Adrenal gland (tissue), 12 donors: Measurements from ENCODE around the gene CHST11. TPM values are rescaled to one million over a fixed set of nuclear protein-coding genes. Genes with fewer than 3 reads are reported as not detected.

Source experiments
- DNase-seq, 7 donors: peaks; one replicate each; pipeline ENCODE4 v3.0.0-alpha.2; 2019 to 2020
- H3K27ac ChIP-seq, 5 donors: fragments of 200-600 bp; sonication (generic) in 4 of 5; 1 replicate in 3 of 5; 2 replicates in 2 of 5; pipeline versions ENCODE4 v1.5.1 to v1.8.0; 2016 to 2020; ENCODE audit warnings: mild to moderate bottlenecking in 1 of 5
- H3K27me3 ChIP-seq: fragments of 200-600 bp; 2 replicates; pipeline ENCODE4 v1.8.0; 2021
- H3K36me3 ChIP-seq, 2 donors: fragments of 200-600 bp; replicated peaks in 1 of 2; 1 replicate in 1 of 2; 2 replicates in 1 of 2; pipeline versions ENCODE4 v1.5.1 to v1.8.0; 2018 to 2022
- H3K4me1 ChIP-seq, 2 donors: fragments of 200-600 bp; replicated peaks in 1 of 2; 1 replicate in 1 of 2; 2 replicates in 1 of 2; pipeline versions ENCODE4 v1.5.1 to v1.8.0; 2018 to 2021
- H3K4me3 ChIP-seq, 4 donors: fragments of 200-600 bp; sonication (generic) in 3 of 4; one replicate each; pipeline ENCODE4 v1.5.1; 2016 to 2018
- H3K9me3 ChIP-seq, 3 donors: fragments of 200-600 bp; sonication (generic) in 1 of 3; replicated peaks in 1 of 3; 1 replicate in 2 of 3; 2 replicates in 1 of 3; pipeline versions ENCODE4 v1.5.1 to v1.8.0; 2016 to 2021
- POLR2A ChIP-seq, 2 donors: fragments of 450-650 bp; IDR thresholded peaks; one replicate each; pipeline ENCODE4 v1.6.1; 2017; ENCODE audit warnings: antibody characterized with exemption in 2 of 2, mild to moderate bottlenecking in 2 of 2, moderate library complexity in 1 of 2
- WGBS, 4 donors: extraction: QIAGEN DNeasy Blood & Tissue Kit in 2 of 4; methylation state at CpG; one replicate each; pipeline versions ENCODE4 v1.1.5 to v1.1.7; 2013 to 2017; 5-methylcytosine and 5-hydroxymethylcytosine counted together
- intact Hi-C, 2 donors: fragments of 100-400 bp; cut with DNase I; formaldehyde crosslinking; loops; one replicate each; pipeline versions ENCODE4 v1.14.1 to v1.15.0; 2022 to 2023
- polyA plus RNA-seq, 3 donors: library from polyadenylated mRNA; stranded (reverse); fragments of 200-250 nt in 2 of 3; fragments of 350-450 nt in 1 of 3; fragmentation: Illumina TruSeq in 1 of 3; extraction: RNeasy Lipid Tissue Mini Kit (QIAGEN cat#74804) in 1 of 3; gene quantifications; one replicate each; pipeline ENCODE4 v1.2.3, GENCODE V29; 2013 to 2014
- total RNA-seq, 9 donors: library from RNA; depleted of rRNA in 4 of 9; stranded (reverse); fragments of >200 nt in 4 of 9; fragments of 120-200 nt in 1 of 9; fragmentation: NEBNext Ultra II Directional in 1 of 9; extraction: Animal tissue kit (Norgen Biotek cat#: 25700) in 1 of 9; gene quantifications; one replicate each; pipeline versions ENCODE4 v1.1.0 to v1.2.4, GENCODE V29; 2013 to 2023
- TF ChIP-seq, protein P1 (sequence below), 6 experiments: fragments of 450-650 bp in 4 of 6; fragments of 200-600 bp in 2 of 6; sonication (generic) in 1 of 6; IDR thresholded peaks; 1 replicate in 5 of 6; 2 replicates in 1 of 6; pipeline versions ENCODE4 v1.5.1 to v1.8.0; 2016 to 2021; ENCODE audit warnings: antibody characterized with exemption in 6 of 6, mild to moderate bottlenecking in 2 of 6, moderate library complexity in 1 of 6
- donor health status: healthy with polysubstance abuse.
- donor health status: Bipolar disorder and iron deficiency.
- donor health status: DM: yes; HTN: yes; CAD: no.
- donor health status: DM: no; HTN: no; CAD: no.
- donor health status: DM: no; HTN: no; CAD: no.
- donor health status: DM: yes; HTN: yes; CAD: no.

The CHST11 gene
- total and polyA plus RNA-seq, 12 donors, result 6.2 to 95.1 (median 29.8) TPM

DNA sequence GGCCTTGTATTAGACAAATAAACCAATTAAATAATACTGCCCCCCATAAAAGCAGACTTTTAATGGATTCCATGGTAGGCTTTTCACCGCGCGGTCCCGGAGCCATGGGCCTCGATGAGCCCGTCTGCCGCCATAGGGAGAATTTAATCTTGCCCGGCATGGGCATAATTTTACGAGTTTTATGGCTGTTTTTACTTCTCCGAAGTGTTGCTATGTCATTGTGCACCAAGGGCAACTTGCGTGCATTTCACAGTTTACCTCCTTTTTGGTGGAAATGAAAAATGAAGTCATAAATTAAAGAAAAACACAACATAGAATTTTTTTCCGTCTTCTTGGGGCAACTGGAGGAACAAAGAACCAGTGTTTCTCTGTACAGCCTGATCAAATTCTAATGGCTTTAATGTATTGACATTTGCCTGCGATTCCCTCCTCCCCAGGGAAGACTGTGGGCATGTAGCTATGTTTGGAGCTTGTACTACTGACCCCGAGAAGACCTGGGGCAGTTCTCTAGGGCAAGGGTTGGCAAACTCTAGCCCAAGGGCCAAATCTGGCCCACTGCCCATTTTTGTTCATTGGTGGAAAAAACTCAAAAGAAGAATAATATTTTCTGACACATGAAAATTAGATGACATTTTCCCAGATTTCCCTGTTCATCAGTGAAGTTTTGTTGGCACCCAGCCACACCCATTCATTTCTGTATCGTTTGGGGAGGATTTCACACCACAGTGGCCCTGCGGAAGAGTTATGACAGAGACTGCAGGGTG is 142.7 kb downstream of the CHST11 start:
- TF ChIP-seq POLR2A (IDR thresholded peaks at IDR 0.05), result no peak
- TF ChIP-seq, protein P1, sequence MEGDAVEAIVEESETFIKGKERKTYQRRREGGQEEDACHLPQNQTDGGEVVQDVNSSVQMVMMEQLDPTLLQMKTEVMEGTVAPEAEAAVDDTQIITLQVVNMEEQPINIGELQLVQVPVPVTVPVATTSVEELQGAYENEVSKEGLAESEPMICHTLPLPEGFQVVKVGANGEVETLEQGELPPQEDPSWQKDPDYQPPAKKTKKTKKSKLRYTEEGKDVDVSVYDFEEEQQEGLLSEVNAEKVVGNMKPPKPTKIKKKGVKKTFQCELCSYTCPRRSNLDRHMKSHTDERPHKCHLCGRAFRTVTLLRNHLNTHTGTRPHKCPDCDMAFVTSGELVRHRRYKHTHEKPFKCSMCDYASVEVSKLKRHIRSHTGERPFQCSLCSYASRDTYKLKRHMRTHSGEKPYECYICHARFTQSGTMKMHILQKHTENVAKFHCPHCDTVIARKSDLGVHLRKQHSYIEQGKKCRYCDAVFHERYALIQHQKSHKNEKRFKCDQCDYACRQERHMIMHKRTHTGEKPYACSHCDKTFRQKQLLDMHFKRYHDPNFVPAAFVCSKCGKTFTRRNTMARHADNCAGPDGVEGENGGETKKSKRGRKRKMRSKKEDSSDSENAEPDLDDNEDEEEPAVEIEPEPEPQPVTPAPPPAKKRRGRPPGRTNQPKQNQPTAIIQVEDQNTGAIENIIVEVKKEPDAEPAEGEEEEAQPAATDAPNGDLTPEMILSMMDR (IDR thresholded peaks at IDR 0.05), result no peak
- intact Hi-C loops, result no loop called here
- WGBS, 4 donors, result 80 to 89% (median 85%) methylated on average over 16 of the region's 16 CpGs
- Histone ChIP-seq H3K9me3 (no peaks in the 10 kb centered on the region), H3K36me3 (no peaks in the 10 kb centered on the region), H3K27ac (no peak overlapping the region), H3K4me1 (peaks cover 13 to 50% of the 10 kb centered on the region in 2 donors), H3K27me3 (no peaks in the 10 kb centered on the region), H3K4me3 (no peak overlapping the region)
- peak in 2 of 7 donors; percentile 23 to 40 for DNase-seq

DNA sequence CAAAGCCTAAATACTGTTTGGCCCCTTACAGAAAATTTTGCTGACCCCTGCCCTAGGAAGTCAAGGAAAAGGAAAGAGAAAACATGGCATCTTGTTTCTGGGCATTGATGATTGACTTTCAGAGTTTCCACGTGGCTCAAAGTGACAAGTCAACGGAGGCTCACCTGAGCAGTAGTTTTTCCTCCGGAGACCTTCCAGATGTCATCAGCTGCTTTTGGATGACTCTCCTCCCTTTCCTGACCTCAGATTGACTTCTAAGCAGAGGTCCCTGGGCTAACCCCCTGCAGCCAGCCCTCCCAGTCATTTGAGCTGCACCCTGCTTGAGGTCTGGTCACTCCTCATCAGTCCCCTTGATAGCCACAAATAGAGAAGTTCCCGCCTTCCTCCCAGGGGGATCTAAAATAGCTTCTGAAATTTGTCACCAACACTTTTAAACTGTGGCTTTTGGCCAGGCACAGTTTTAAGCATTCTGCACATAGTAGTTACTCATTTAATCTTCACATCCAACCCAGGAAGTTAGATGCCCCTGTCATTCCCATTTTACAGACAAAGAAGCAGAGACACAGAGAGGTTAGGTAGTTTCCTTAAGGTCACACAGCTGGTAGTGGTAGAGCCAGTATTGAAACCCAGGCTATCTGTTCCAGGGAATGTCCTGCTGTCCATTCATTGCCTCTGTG is 143.4 kb downstream of the CHST11 start:
- H3K27me3 ChIP-seq, result no peaks in the 10 kb centered on the region
- H3K27ac ChIP-seq, result no peak overlapping the region
- peaks cover 16 to 55% of the 10 kb centered on the region in 2 donors for H3K4me1 ChIP-seq
- DNase-seq, result no peak
- intact Hi-C loops, result no loop called here
- 80 to 94% (median 88%) methylated on average over 4 of the region's 4 CpGs for WGBS, 4 donors
- no peak overlapping the region for H3K4me3 ChIP-seq
- no peaks in the 10 kb centered on the region for H3K9me3 ChIP-seq
- H3K36me3 ChIP-seq, result no peaks in the 10 kb centered on the region
- no peak for TF ChIP-seq POLR2A (IDR thresholded peaks at IDR 0.05)
- TF ChIP-seq, protein P1 (IDR thresholded peaks at IDR 0.05), result no peak

DNA sequence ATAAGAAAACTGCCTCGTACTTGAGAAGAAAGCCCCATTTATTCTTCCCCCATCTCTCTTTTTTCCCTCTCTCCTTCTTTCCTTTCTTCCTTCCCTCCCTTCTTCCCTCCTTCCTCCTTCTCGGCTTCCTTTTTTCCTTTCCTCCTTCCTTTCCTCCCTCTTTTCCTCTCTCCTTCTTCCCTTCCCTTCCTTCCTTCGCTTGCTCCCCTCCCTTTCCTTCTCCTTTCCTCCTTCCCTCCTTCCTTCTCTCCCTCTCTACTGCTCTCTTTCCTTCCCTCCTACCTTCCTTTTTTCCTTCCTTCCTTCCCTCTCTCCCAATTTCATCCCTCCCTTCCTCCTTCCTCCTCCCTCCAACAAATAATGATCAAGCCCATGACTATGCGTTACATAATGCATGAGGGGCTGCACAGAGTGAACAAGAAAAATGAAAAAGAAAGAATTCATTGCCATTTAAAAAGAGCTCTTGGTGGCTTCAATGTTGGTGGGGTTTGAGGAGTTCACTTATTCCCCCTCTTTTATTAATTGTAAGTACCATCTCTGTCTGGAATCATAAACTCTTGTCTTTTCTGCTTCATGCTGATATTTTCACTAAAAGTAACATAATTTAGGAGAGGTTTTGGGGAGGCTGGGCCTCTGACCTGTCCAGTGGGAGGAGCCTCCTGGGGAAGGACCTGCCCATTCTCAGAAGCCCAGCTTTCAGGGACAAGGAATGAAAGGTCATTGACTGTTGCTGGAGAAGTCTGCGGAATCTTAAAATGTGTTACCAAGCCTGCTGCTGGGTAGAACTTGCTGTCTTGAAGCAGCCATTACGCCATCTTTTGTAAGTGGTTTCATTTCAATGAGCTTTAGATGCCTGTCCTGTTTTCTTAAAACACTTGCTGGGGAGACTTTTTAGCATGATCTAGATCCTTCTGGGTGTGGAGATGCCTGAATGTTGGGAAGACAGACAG is 144.3 kb downstream of the CHST11 start:
- H3K4me3 ChIP-seq, result no peak overlapping the region
- peak overlapping the region in 3 of 5 donors; percentile 25 to 60 (median 57) for H3K27ac ChIP-seq
- H3K27me3 ChIP-seq, result no peaks in the 10 kb centered on the region
- intact Hi-C loops, result no loop called here
- H3K9me3 ChIP-seq, result no peaks in the 10 kb centered on the region
- H3K4me1 ChIP-seq, result peaks cover 16 to 52% of the 10 kb centered on the region in 2 donors
- no peaks in the 10 kb centered on the region for H3K36me3 ChIP-seq
- TF ChIP-seq POLR2A (IDR thresholded peaks at IDR 0.05), result no peak
- TF ChIP-seq, protein P1 (IDR thresholded peaks at IDR 0.05), result no peak
- 82 to 84% (median 83%) methylated on average over 6 of the region's 6 CpGs for WGBS, 4 donors
- DNase-seq, result peak; percentile 31 to 81 (median 67)

DNA sequence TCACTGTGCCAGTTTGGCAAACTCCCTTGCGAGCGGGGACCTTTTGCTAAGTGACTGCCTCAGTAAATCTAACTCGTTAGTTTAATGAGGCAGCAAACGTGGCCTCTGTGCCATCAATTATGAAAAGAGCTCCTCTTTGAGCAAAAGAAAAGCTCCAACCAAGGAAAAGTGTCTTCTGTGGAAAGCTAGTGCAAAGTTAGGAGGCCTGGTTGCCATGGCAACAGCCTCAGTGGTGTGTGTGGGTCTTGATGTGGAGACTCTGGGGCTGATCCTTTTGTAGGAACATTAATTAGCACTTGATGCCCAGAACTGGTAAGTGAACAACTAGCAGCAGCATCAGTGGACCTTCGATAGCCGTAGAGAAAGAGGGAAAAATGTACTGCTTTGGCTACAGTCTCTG is 145.7 kb downstream of the CHST11 start:
- no peaks in the 10 kb centered on the region for H3K36me3 ChIP-seq
- WGBS, 4 donors, result 93 to 98% (median 96%) methylated on average over 6 of the region's 6 CpGs
- H3K4me3 ChIP-seq, result no peak overlapping the region
- peak overlapping the region in 1 of 5 donors; percentile 91 for H3K27ac ChIP-seq
- peaks cover 16 to 49% of the 10 kb centered on the region in 2 donors for H3K4me1 ChIP-seq
- TF ChIP-seq, protein P1 (IDR thresholded peaks at IDR 0.05), result no peak
- no peak for TF ChIP-seq POLR2A (IDR thresholded peaks at IDR 0.05)
- DNase-seq, result no peak
- no peaks in the 10 kb centered on the region for H3K27me3 ChIP-seq
- intact Hi-C loops, result no loop called here
- H3K9me3 ChIP-seq, result no peaks in the 10 kb centered on the region
